ENCODE data around the gene RNH1. TPM values are rescaled to one million over a fixed set of nuclear protein-coding genes. Genes with fewer than 3 reads are reported as not detected.

Gene RNH1
- total and polyA plus RNA-seq, 2 of the 8 experiments (the other 6 are each of a cell fraction or from before 2014, with no cell fraction given), result 48.7 to 49.8 TPM

DNA sequence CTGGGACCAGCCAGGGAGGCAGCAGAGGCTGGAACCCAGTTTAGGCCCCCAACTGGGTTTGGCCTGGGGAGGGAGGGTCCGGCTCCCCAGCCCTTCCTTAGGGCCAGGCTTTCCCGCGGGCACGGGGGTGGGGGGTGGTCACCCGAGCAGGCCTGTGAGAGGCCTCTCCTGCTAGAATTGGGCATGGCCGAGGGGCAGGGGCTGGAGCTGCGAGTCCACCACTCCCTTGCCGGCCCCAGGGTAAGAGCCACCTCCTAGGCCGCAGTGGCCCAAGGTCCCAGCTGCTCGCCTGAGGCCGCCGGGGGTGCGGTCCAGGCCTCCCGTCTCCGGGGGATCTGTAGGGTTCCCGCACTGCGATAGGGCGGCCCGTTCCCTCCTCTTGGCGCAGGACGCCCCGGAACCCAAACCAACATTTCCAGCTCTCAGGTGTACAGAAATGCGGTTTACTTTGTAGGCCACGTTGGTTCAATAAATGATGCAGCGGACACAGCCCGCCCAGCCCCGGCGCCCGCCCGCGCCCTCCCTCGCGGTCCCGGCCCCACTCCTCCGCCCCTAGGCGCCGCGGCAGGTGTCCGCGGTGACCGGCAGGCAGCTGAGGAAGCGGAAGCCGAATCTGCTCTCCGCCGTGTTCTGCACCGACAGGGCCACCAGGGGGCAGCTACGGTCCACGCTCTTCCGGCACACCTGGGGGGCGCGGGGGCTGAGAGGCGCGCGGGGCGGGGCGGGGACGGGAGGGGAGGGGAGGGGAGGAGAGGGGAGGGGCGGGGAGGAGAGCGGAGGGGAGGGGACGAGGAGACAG, 47.6 kb upstream of the RNH1 start:
- H3K4me3 ChIP-seq (ENCODE audit: extremely low read depth in 1 of 4, insufficient read depth in 2 of 4, low read depth in 3 of 4, low read length in 4 of 4), result peak overlapping the region; percentile 1 to 62 (median 37); a peak in 6 of 8 replicates
- H2BK12ac ChIP-seq (ENCODE audit: low read depth, low read length), result no peak overlapping the region
- H3K36me3 ChIP-seq (ENCODE audit: control insufficient read depth in 2 of 4, insufficient read depth in 4 of 4, low read length in 3 of 4), result no peaks in the 10 kb centered on the region
- no peak overlapping the region for H3K4ac ChIP-seq (replicated peaks; ENCODE audit: insufficient read length, low read depth, low read length)
- no peak overlapping the region for H3K23ac ChIP-seq (ENCODE audit: insufficient read length)
- no peak overlapping the region for H3K18ac ChIP-seq (ENCODE audit: extremely low read depth, low read length)
- no peak overlapping the region for H2BK15ac ChIP-seq (ENCODE audit: low read length)
- H3K79me1 ChIP-seq (ENCODE audit: low read depth, low read length), result no peaks in the 10 kb centered on the region
- no peak overlapping the region for H2BK120ac ChIP-seq (replicated peaks; ENCODE audit: low read depth, low read length)
- no peak overlapping the region for H4K5ac ChIP-seq (ENCODE audit: insufficient read length, low read depth, low read length)
- no peak overlapping the region for H2AFZ ChIP-seq (ENCODE audit: low read length)
- peaks cover 0 to 24% (median 6%) of the 10 kb centered on the region in 4 experiments; a peak in 5 of 7 replicates for H3K4me1 ChIP-seq (replicated peaks in 1 of 4; ENCODE audit: control insufficient read depth in 3 of 4, insufficient read depth in 4 of 4, low read length in 3 of 4)
- H2AK5ac ChIP-seq (ENCODE audit: low read depth, low read length), result no peak overlapping the region
- peak overlapping the region; percentile 71; the same call in 1 of the 2 replicates for H4K8ac ChIP-seq (ENCODE audit: extremely low read depth, insufficient read depth, low read length)
- H2BK5ac ChIP-seq (ENCODE audit: low read depth, low read length), result no peak overlapping the region
- H4K20me1 ChIP-seq (replicated peaks in 1 of 2; ENCODE audit: control insufficient read depth in 1 of 2, insufficient read depth in 2 of 2, low read length in 2 of 2), result peaks cover 0 to 3% of the 10 kb centered on the region in 2 experiments
- WGBS, 2 experiments (ENCODE audit: extremely low coverage in 1 of 2, insufficient coverage in 1 of 2, insufficient read length in 1 of 2, insufficient replicate concordance in 2 of 2, low coverage in 1 of 2, low lambda C conversion rate in 2 of 2, missing lambda C conversion rate in 1 of 2), result 28% methylated on average over 21 of the region's 60 CpGs; no CpG with 5 or more reads in 1 of the 2 experiments
- H3K56ac ChIP-seq (replicated peaks; ENCODE audit: insufficient read length, low read depth, low read length), result no peak overlapping the region
- peaks cover 13 to 29% (median 26%) of the 10 kb centered on the region in 4 experiments for H3K27me3 ChIP-seq (replicated peaks in 1 of 4; ENCODE audit: control insufficient read depth in 3 of 4, extremely low read depth in 1 of 4, insufficient read depth in 3 of 4, low read length in 3 of 4)
- peak overlapping the region; percentile 81 for H4K91ac ChIP-seq (replicated peaks; ENCODE audit: insufficient read length, low read length)
- H3K79me2 ChIP-seq (ENCODE audit: control insufficient read depth in 1 of 2, insufficient read depth in 2 of 2, low read length in 2 of 2), result no peaks in the 10 kb centered on the region
- peak overlapping the region; percentile 66 to 74; a peak in 3 of 4 replicates for H3K4me2 ChIP-seq (ENCODE audit: insufficient read depth in 1 of 2, low read depth in 2 of 2, low read length in 2 of 2)
- FAIRE-seq, result no peak
- H3K27ac ChIP-seq (ENCODE audit: low read depth, low read length), result no peak overlapping the region
- H3K9me3 ChIP-seq (ENCODE audit: insufficient read depth in 2 of 2, low read depth in 1 of 2, low read length in 1 of 2), result no peaks in the 10 kb centered on the region
- no peak overlapping the region for H3K9ac ChIP-seq (replicated peaks in 1 of 4; ENCODE audit: extremely low read depth in 1 of 4, low read depth in 3 of 4, low read length in 3 of 4)
- DNase-seq (ENCODE audit: low read depth in 1 of 2, low spot score in 2 of 2), result peak; percentile 62 to 91
- H3K23me2 ChIP-seq (ENCODE audit: low read depth, low read length), result peaks cover 8% of the 10 kb centered on the region; the same call in 1 of the 2 replicates
- H2BK20ac ChIP-seq (ENCODE audit: low read length), result no peak overlapping the region
- CTCF ChIA-PET (ENCODE audit: partially characterized antibody), result interaction anchor here (0.6 to 3.8 kb wide), 17 partner anchors 9 to 289 kb away, joined by 3 to 21 read pairs (median 4); partner anchors contain the start of gene RNH1
- POLR2A ChIA-PET (ENCODE audit: partially characterized antibody), result interaction anchor here (0.6 to 1.7 kb wide), 11 partner anchors 10 to 276 kb away, joined by 3 to 4 read pairs (median 3); partner anchors contain the start of gene PHRF1
- no peak overlapping the region for H3K14ac ChIP-seq (ENCODE audit: insufficient read length)
- TF ChIP-seq, protein P1, sequence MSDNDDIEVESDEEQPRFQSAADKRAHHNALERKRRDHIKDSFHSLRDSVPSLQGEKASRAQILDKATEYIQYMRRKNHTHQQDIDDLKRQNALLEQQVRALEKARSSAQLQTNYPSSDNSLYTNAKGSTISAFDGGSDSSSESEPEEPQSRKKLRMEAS (IDR thresholded peaks at IDR 0.05), result 0 out of 2 replicates have a peak, but pooled peaks have one; percentile 48
- TF ChIP-seq, protein P2, sequence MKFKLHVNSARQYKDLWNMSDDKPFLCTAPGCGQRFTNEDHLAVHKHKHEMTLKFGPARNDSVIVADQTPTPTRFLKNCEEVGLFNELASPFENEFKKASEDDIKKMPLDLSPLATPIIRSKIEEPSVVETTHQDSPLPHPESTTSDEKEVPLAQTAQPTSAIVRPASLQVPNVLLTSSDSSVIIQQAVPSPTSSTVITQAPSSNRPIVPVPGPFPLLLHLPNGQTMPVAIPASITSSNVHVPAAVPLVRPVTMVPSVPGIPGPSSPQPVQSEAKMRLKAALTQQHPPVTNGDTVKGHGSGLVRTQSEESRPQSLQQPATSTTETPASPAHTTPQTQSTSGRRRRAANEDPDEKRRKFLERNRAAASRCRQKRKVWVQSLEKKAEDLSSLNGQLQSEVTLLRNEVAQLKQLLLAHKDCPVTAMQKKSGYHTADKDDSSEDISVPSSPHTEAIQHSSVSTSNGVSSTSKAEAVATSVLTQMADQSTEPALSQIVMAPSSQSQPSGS (IDR thresholded peaks at IDR 0.05; ENCODE audit: low read length), result no peak
- no peak; a peak in 1 of 4 replicates for TF ChIP-seq SIN3A (conservative IDR thresholded peaks at IDR 0.05 in 1 of 2, IDR thresholded peaks at IDR 0.05 in 1 of 2; ENCODE audit: low read depth in 1 of 2, low read length in 2 of 2)
- no peak for TF ChIP-seq FOSL1 (IDR thresholded peaks at IDR 0.05; ENCODE audit: insufficient read depth, low read depth, low read length)
- TF ChIP-seq KDM1A (IDR thresholded peaks at IDR 0.05; ENCODE audit: borderline replicate concordance, low read length), result no peak
- TF ChIP-seq JUND (IDR thresholded peaks at IDR 0.05; ENCODE audit: low read length), result no peak
- TF ChIP-seq CEBPB (IDR thresholded peaks at IDR 0.05; ENCODE audit: low read depth, low read length), result no peak
- TF ChIP-seq TAF7 (optimal IDR thresholded peaks at IDR 0.05; ENCODE audit: borderline replicate concordance, low read depth, low read length), result peak; percentile 11
- no peak for TF ChIP-seq TEAD4 (IDR thresholded peaks at IDR 0.05; ENCODE audit: low read depth, low read length)

Data from H1 (cell line).